HCT116 (cell line): ENCODE measurements around the gene CADPS2. TPM values are rescaled to one million over a fixed set of nuclear protein-coding genes. Genes with fewer than 3 reads are reported as not detected.

Experiments
- ATAC-seq: fragments of 200-7000 bp; cut with Tn5 transposase; 2 replicates; pipeline ENCODE4 v1.9.1; 2020; ENCODE audit warnings: mild to moderate bottlenecking, moderate library complexity
- BruUV-seq: library from RNA; stranded (reverse); fragments of 400-500 nt; replicated peaks from 2 replicates; lab custom pipeline; 2021; lab: Mats Ljungman, UMichigan
- CTCF ChIA-PET: fragments of 300-600 bp; sonication (Branson Sonifier 250); formaldehyde crosslinking; loops from one replicate; lab custom pipeline; 2021; ENCODE audit warnings: antibody characterized with exemption; lab: Charles Lee
- POLR2A ChIA-PET: fragments of 300-600, 350-600 bp; sonication (Branson Sonifier 250); formaldehyde crosslinking; loops from one replicate; lab custom pipeline; 2021; ENCODE audit warnings: antibody characterized with exemption; lab: Charles Lee
- RAD21 ChIA-PET, 2 experiments: fragments of 300-600 bp; sonication (Branson Sonifier 250); formaldehyde crosslinking; loops; one replicate each; lab custom pipeline; 2023; ENCODE audit warnings: low total read pairs in 2 of 2; ENCODE audit not compliant: uncharacterized antibody in 2 of 2, unreplicated experiment in 2 of 2, low non-redundant PET in 1 of 2; lab: Charles Lee
- DNase-seq: peaks from one replicate; pipeline ENCODE4 v3.0.0-alpha.2; 2010; ENCODE audit warnings: low read depth, low spot score
- H2AFZ ChIP-seq: fragments of 200-600 bp; shearing (Covaris generic), sonication (generic); 2 replicates; pipeline ENCODE4 v1.6.1; 2017; ENCODE audit warnings: low read depth, mixed run types, mixed read lengths, antibody characterized with exemption, low read length; ENCODE audit not compliant: poor library complexity, severe bottlenecking
- H3K27ac ChIP-seq: 2 replicates; pipeline ENCODE4 v1.5.1; 2012; ENCODE audit warnings: low read depth, low read length
- H3K27me3 ChIP-seq: fragments of 200-600 bp; sonication (generic); 2 replicates; pipeline ENCODE4 v1.6.1; 2016; ENCODE audit warnings: mixed run types, low read length, mixed read lengths; ENCODE audit not compliant: insufficient read depth
- H3K36me3 ChIP-seq, 2 experiments: fragments of 200-500 bp in 1 of 2; fragments of 200-600 bp in 1 of 2; sonication (Bioruptor generic) in 1 of 2; sonication (generic) in 1 of 2; 2 replicates each; pipeline versions ENCODE4 v1.5.1 to v1.6.1; 2014 to 2016; ENCODE audit warnings: low read length in 2 of 2, inconsistent platforms in 1 of 2, mixed read lengths in 1 of 2, mixed run types in 1 of 2; ENCODE audit not compliant: insufficient read depth in 2 of 2, control insufficient read depth in 1 of 2
- H3K4me1 ChIP-seq, 2 experiments: fragments of 200-600 bp in 1 of 2; sonication (generic) in 1 of 2; 2 replicates each; pipeline versions ENCODE4 v1.5.1 to v1.6.1; 2012 to 2017; ENCODE audit warnings: low read length in 2 of 2, inconsistent platforms in 1 of 2, mild to moderate bottlenecking in 1 of 2, mixed read lengths in 1 of 2, mixed run types in 1 of 2, moderate library complexity in 1 of 2; ENCODE audit not compliant: insufficient read depth in 2 of 2, control insufficient read depth in 1 of 2
- H3K4me2 ChIP-seq: fragments of 200-600 bp; sonication (generic); 2 replicates; pipeline ENCODE4 v1.6.1; 2017; ENCODE audit warnings: mixed run types, low read length, mixed read lengths
- H3K4me3 ChIP-seq, 2 experiments: fragments of 200-600 bp in 1 of 2; sonication (generic) in 1 of 2; replicated peaks in 1 of 2; 2 replicates each; pipeline ENCODE4 v1.5.1; 2011 to 2016; ENCODE audit warnings: low read length in 2 of 2, control low read depth in 1 of 2, low read depth in 1 of 2, mild to moderate bottlenecking in 1 of 2, mixed read lengths in 1 of 2, mixed run types in 1 of 2
- H3K79me2 ChIP-seq: fragments of 200-600 bp; sonication (generic); 2 replicates; pipeline ENCODE4 v1.6.1; 2017; ENCODE audit warnings: mild to moderate bottlenecking, mixed run types, low read length, moderate library complexity, mixed read lengths; ENCODE audit not compliant: insufficient read depth
- H3K9ac ChIP-seq: fragments of 200-600 bp; sonication (generic); 2 replicates; pipeline ENCODE4 v1.6.1; 2016; ENCODE audit warnings: low read length, mixed read lengths
- H3K9me2 ChIP-seq: fragments of 200-600 bp; sonication (generic), shearing (Covaris generic); 2 replicates; pipeline ENCODE4 v1.6.1; 2017; ENCODE audit warnings: mixed run types, mild to moderate bottlenecking, moderate library complexity; ENCODE audit not compliant: insufficient read depth
- H3K9me3 ChIP-seq, 2 experiments: fragments of 200-500 bp in 1 of 2; fragments of 200-600 bp in 1 of 2; sonication (Bioruptor generic) in 1 of 2; sonication (generic) in 1 of 2; 2 replicates each; pipeline ENCODE4 v1.6.1; 2014 to 2017; ENCODE audit warnings: low read length in 2 of 2, mixed read lengths in 2 of 2, inconsistent platforms in 1 of 2, low read depth in 1 of 2, mild to moderate bottlenecking in 1 of 2, mixed run types in 1 of 2, moderate library complexity in 1 of 2; ENCODE audit not compliant: control insufficient read depth in 1 of 2, insufficient read depth in 1 of 2
- H4K20me1 ChIP-seq: fragments of 200-600 bp; sonication (generic), shearing (Covaris generic); 2 replicates; pipeline ENCODE4 v1.6.1; 2017; ENCODE audit warnings: mixed run types, mild to moderate bottlenecking, moderate library complexity; ENCODE audit not compliant: insufficient read depth
- CBX3 ChIP-seq: IDR thresholded peaks from 2 replicates; pipeline ENCODE4 v1.6.1; 2012; ENCODE audit warnings: low read depth
- CEBPB ChIP-seq: IDR thresholded peaks from 2 replicates; pipeline ENCODE4 v1.6.1; 2012; ENCODE audit warnings: low read depth
- CTCF ChIP-seq, 3 experiments: fragments of 200-600 bp in 1 of 3; sonication (generic) in 1 of 3; IDR thresholded peaks in 2 of 3; conservative IDR thresholded peaks in 1 of 3; 2 replicates each; pipeline ENCODE4 v1.5.1; 2012 to 2017; ENCODE audit warnings: low read depth in 2 of 3, low read length in 2 of 3, antibody characterized with exemption in 1 of 3, borderline replicate concordance in 1 of 3, control low read depth in 1 of 3, mild to moderate bottlenecking in 1 of 3, mixed read lengths in 1 of 3, mixed run types in 1 of 3, moderate library complexity in 1 of 3; ENCODE audit not compliant: insufficient read depth in 1 of 3
- EGR1 ChIP-seq: IDR thresholded peaks from 2 replicates; pipeline ENCODE4 v1.6.1; 2012; ENCODE audit warnings: low read depth
- ELF1 ChIP-seq: IDR thresholded peaks from 2 replicates; pipeline ENCODE4 v1.6.1; 2012; ENCODE audit warnings: low read depth, borderline replicate concordance
- EZH2 ChIP-seq: fragments of 200-600 bp; sonication (generic); IDR thresholded peaks from 2 replicates; pipeline ENCODE4 v1.6.1; 2017; ENCODE audit warnings: antibody characterized with exemption, mixed run types
- FOSL1 ChIP-seq: IDR thresholded peaks from 2 replicates; pipeline ENCODE4 v1.6.1; 2012; ENCODE audit warnings: low read depth
- JUND ChIP-seq: IDR thresholded peaks from 2 replicates; pipeline ENCODE4 v1.6.1; 2012
- POLR2A ChIP-seq: IDR thresholded peaks from 2 replicates; pipeline ENCODE4 v1.7.0; 2011; ENCODE audit warnings: borderline replicate concordance; ENCODE audit not compliant: insufficient read depth, insufficient read length; ENCODE audit errors: extremely low read depth
- POLR2AphosphoS5 ChIP-seq: IDR thresholded peaks from 2 replicates; pipeline ENCODE4 v1.6.1; 2011; ENCODE audit warnings: mild to moderate bottlenecking, low read depth, low read length, moderate library complexity
- RAD21 ChIP-seq: IDR thresholded peaks from 2 replicates; pipeline ENCODE4 v1.6.1; 2012; ENCODE audit warnings: low read depth, mild to moderate bottlenecking
- REST ChIP-seq: IDR thresholded peaks from 2 replicates; pipeline ENCODE4 v1.6.1; 2012; ENCODE audit warnings: low read depth
- SP1 ChIP-seq: IDR thresholded peaks from 2 replicates; pipeline ENCODE4 v1.6.1; 2012; ENCODE audit warnings: low read depth
- SRF ChIP-seq: IDR thresholded peaks from 2 replicates; pipeline ENCODE4 v1.6.1; 2012; ENCODE audit warnings: low read depth
- TCF7L2 ChIP-seq: IDR thresholded peaks from 2 replicates; pipeline ENCODE4 v1.7.0; 2011; ENCODE audit warnings: borderline replicate concordance, inconsistent platforms; ENCODE audit not compliant: insufficient read depth, insufficient read length; ENCODE audit errors: extremely low read depth
- YY1 ChIP-seq: IDR thresholded peaks from 2 replicates; pipeline ENCODE4 v1.6.1; 2011; ENCODE audit warnings: low read length, low read depth, moderate library complexity, mild to moderate bottlenecking; ENCODE audit not compliant: insufficient replicate concordance; ENCODE audit errors: extremely low read depth
- ZFX ChIP-seq: fragments of 450-650 bp; IDR thresholded peaks from 2 replicates; pipeline ENCODE4 v1.6.1; 2017
- intact Hi-C: fragments of 100-400 bp; cut with micrococcal nuclease; formaldehyde crosslinking; loops from 2 replicates; pipeline ENCODE4 v1.10.0; 2022
- total RNA-seq: library from RNA; stranded (reverse); gene quantifications from one replicate; pipeline ENCODE4 v1.2.1, GENCODE V29; 2021; ENCODE audit not compliant: unreplicated experiment
- TF ChIP-seq, protein P1 (sequence below): IDR thresholded peaks from 2 replicates; pipeline ENCODE4 v1.6.1; 2011; ENCODE audit warnings: mild to moderate bottlenecking, low read length, moderate library complexity; ENCODE audit not compliant: insufficient replicate concordance; ENCODE audit errors: extremely low read depth

The CADPS2 gene
- total RNA-seq, 1 experiment from 2014 or later, result 7.5 TPM

DNA sequence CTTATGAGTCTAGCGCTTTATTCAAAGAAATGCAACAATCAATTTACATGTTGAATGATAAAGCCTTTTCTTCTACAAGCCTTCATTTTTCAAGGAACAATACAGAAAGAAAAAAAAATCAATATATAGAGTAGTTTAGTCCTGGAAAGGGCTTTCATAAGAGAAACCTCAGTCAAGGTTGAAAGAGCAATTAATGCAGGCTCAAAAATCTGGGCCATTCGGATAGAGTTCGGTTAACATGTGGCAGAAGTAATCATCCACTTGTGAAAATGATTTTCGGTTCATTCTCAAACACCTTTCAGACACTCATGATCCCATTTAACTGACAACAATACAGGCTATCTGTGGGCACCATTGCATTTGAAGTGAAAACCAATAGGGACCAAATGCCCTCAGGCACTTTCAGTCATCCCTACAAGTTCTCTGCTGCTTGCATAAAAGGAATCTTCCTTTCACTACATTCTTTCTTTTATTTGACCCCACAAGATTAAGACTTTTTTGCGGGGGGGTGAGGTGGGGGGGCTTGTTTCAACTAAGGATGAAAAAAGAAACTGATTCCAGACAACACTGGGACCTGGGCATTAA, 365.2 kb downstream of the CADPS2 start (continued):
- TF ChIP-seq FOSL1 (no peak), CEBPB (no peak), SP1 (no peak), RAD21 (no peak), JUND (no peak), REST (no peak), EZH2 (no peak), CBX3 (no peak)

DNA sequence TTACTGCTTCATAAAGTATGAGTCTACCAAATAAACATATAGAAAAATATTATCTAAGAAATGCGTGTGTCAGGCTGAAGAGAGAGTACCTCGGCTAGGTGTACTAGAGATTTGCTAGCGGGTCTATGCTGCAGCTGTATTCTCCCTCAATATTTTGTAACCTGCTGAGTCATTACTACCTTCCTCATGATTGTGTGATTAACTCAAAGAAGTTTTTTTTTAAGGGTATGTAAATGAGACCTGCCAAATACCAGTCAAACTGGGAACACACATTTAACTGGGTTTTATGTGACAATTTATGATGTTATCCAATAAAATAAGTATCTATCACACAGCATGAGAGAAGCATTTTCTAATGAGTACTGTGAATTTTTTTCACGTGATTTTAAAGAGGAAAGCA, 367.8 kb downstream of the CADPS2 start:
- ChIA-PET CTCF (no interaction called here), POLR2A (no interaction called here), RAD21 (no interaction called here)
- Histone ChIP-seq H3K36me3 (no peaks in the 10 kb centered on the region), H3K4me1 (no peaks in the 10 kb centered on the region), H3K27ac (no peak overlapping the region), H3K4me3 (no peak overlapping the region), H3K9ac (no peak overlapping the region), H4K20me1 (no peaks in the 10 kb centered on the region), H2AFZ (no peak overlapping the region), H3K9me2 (no peaks in the 10 kb centered on the region), H3K4me2 (no peak overlapping the region), H3K9me3 (no peaks in the 10 kb centered on the region), H3K79me2 (no peaks in the 10 kb centered on the region), H3K27me3 (no peaks in the 10 kb centered on the region)
- no peak for ATAC-seq
- BruUV-seq, result no TSS peak
- intact Hi-C loops, result no loop called here
- no peak for DNase-seq
- TF ChIP-seq TCF7L2 (no peak), EGR1 (no peak), EZH2 (no peak), POLR2A (no peak), SRF (no peak), JUND (no peak), YY1 (no peak), POLR2AphosphoS5 (no peak), ZFX (no peak), CTCF (IDR thresholded peaks at IDR 0.05 in 2 of 3, conservative IDR thresholded peaks at IDR 0.05 in 1 of 3; ENCODE audit: borderline replicate concordance in 1 of 3, insufficient read depth in 1 of 3, low read depth in 2 of 3, low read length in 2 of 3) (no peak), ELF1 (no peak)
- TF ChIP-seq, protein P1, sequence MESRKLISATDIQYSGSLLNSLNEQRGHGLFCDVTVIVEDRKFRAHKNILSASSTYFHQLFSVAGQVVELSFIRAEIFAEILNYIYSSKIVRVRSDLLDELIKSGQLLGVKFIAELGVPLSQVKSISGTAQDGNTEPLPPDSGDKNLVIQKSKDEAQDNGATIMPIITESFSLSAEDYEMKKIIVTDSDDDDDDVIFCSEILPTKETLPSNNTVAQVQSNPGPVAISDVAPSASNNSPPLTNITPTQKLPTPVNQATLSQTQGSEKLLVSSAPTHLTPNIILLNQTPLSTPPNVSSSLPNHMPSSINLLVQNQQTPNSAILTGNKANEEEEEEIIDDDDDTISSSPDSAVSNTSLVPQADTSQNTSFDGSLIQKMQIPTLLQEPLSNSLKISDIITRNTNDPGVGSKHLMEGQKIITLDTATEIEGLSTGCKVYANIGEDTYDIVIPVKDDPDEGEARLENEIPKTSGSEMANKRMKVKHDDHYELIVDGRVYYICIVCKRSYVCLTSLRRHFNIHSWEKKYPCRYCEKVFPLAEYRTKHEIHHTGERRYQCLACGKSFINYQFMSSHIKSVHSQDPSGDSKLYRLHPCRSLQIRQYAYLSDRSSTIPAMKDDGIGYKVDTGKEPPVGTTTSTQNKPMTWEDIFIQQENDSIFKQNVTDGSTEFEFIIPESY, result no peak
